SH-SY5Y (cell line): ENCODE measurements around the gene CCDC88C.

Source experiments
- GATA2 ChIP-seq: IDR thresholded peaks from 2 replicates; pipeline ENCODE4 v1.6.1; 2011; ENCODE audit warnings: mild to moderate bottlenecking, low read depth, low read length
- GATA3 ChIP-seq: IDR thresholded peaks from 2 replicates; pipeline ENCODE4 v1.6.1; 2011; ENCODE audit warnings: low read depth, mild to moderate bottlenecking, low read length, moderate library complexity

DNA sequence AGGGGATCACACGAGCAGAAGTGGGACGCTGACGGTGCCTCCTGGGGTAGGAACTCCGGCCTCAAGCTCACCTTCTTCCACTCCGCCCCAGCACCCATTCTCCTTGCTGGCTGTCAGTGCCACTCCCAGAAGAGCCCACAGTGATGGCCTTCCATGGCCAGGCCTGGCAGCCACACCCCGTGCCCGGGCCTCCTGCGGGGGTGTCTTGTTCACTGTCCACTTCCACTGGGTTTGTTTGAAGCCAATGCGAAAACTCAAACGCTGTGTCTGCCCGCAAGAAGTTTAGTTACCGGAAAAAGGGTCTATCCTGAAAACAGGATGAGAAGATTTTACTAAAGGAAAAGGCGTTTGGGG lies 38.1 kb downstream of the CCDC88C start:
- TF ChIP-seq GATA3: no peak
- no peak for TF ChIP-seq GATA2
